ENCODE measurements around the gene INSRR.

Gene INSRR

GRCh38 chr1:156893048-156893953, 34.4 kb upstream of the INSRR start, which contains the start of gene PEAR1:
TSS of gene PEAR1 (plus strand) at chr1:156893718. CDS start at chr1:156903927, 10,209 bp downstream.
- DNase-seq, result no peak

- peak; percentile 81 for DNase-seq
Measured at GRCh38 chr1:156892190-156893047, 33.5 kb upstream of the INSRR start.

- peak; percentile 49 for DNase-seq
Measured at GRCh38 chr1:156889802-156890580, 31.1 kb upstream of the INSRR start.

- no peak for DNase-seq
Measured at GRCh38 chr1:156887734-156888133, 28.8 kb upstream of the INSRR start.

- no peak for DNase-seq
Measured at GRCh38 chr1:156887317-156887716, 28.4 kb upstream of the INSRR start.

GRCh38 chr1:156886583-156887281, 27.8 kb upstream of the INSRR start:
- DNase-seq, result no peak

- DNase-seq, result no peak
Measured at GRCh38 chr1:156885880-156886355, 27.0 kb upstream of the INSRR start.

GRCh38 chr1:156885314-156885713, 26.4 kb upstream of the INSRR start:
- no peak for DNase-seq

GRCh38 chr1:156884560-156885184, 25.8 kb upstream of the INSRR start:
- no peak for DNase-seq

- DNase-seq, result no peak
Measured at GRCh38 chr1:156883919-156884318, 25.0 kb upstream of the INSRR start.

- DNase-seq, result no peak
Measured at GRCh38 chr1:156882543-156882942, 23.6 kb upstream of the INSRR start.

- DNase-seq, result no peak
Measured at GRCh38 chr1:156881663-156882062, 22.7 kb upstream of the INSRR start.

- no peak for DNase-seq
Measured at GRCh38 chr1:156881101-156881500, 22.2 kb upstream of the INSRR start.

- DNase-seq, result no peak
Measured at GRCh38 chr1:156880473-156880872, 21.6 kb upstream of the INSRR start.

- DNase-seq, result no peak
Measured at GRCh38 chr1:156879876-156880275, 21.0 kb upstream of the INSRR start.

GRCh38 chr1:156877433-156878170, 18.7 kb upstream of the INSRR start:
- DNase-seq, result no peak

GRCh38 chr1:156876281-156876680, 17.4 kb upstream of the INSRR start:
- no peak for DNase-seq

GRCh38 chr1:156875341-156875615, 16.4 kb upstream of the INSRR start:
- no peak for DNase-seq

GRCh38 chr1:156874572-156875340, 15.8 kb upstream of the INSRR start:
- no peak for DNase-seq

GRCh38 chr1:156874142-156874541, 15.2 kb upstream of the INSRR start:
- DNase-seq, result no peak
